Neutrophil (primary cell): ENCODE data around the gene NEK11.

ENCODE experiments used
- H3K27ac ChIP-seq: fragments of 200-600 bp; sonication (generic); 2 replicates; pipeline ENCODE4 v1.5.1; 2016; ENCODE audit warnings: mild to moderate bottlenecking, moderate library complexity
- H3K27me3 ChIP-seq: fragments of 200-600 bp; sonication (generic); 2 replicates; pipeline ENCODE4 v1.6.0; 2016; ENCODE audit warnings: mild to moderate bottlenecking
- H3K36me3 ChIP-seq: fragments of 200-600 bp; sonication (generic); 2 replicates; pipeline ENCODE4 v1.5.1; 2017
- H3K4me1 ChIP-seq, 2 experiments: fragments of 200-600 bp in 1 of 2; sonication (generic) in 1 of 2; 1 replicate in 1 of 2; 2 replicates in 1 of 2; pipeline versions ENCODE4 v1.5.1 to v1.6.1; 2013 to 2016; ENCODE audit warnings: low read depth in 1 of 2, low read length in 1 of 2, mild to moderate bottlenecking in 1 of 2, moderate library complexity in 1 of 2; ENCODE audit not compliant: control insufficient read depth in 1 of 2, insufficient read depth in 1 of 2
- H3K4me3 ChIP-seq, 2 experiments: fragments of 200-600 bp in 1 of 2; sonication (generic) in 1 of 2; 1 replicate in 1 of 2; 2 replicates in 1 of 2; pipeline ENCODE4 v1.5.1; 2013 to 2016; ENCODE audit warnings: low read depth in 1 of 2, low read length in 1 of 2, mild to moderate bottlenecking in 1 of 2, moderate library complexity in 1 of 2
- H3K9me3 ChIP-seq: fragments of 200-600 bp; sonication (generic); 2 replicates; pipeline ENCODE4 v1.5.1; 2016
- CTCF ChIP-seq: fragments of 200-600 bp; sonication (generic); IDR thresholded peaks from 2 replicates; pipeline ENCODE4 v1.5.1; 2016; ENCODE audit warnings: antibody characterized with exemption

The NEK11 gene

DNA sequence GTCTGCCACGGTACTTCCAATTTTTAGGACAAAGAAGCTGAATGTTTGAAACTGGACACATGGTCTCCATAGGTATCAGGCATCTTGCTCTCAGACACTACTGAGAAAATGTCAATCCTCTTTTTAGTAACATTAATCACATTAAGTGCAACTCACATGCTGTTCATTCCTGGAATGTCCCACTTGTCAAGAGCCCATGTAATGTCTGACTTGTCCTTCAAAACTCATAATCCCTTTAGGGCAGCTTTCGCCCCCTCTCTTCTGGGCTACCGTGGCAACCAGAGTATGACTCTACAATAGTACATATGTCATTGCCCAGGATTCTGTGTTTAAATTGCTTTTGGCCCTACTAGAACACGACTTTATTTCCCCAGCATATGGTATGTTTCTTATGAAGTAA, 367.2 kb downstream of the NEK11 start:
- Histone ChIP-seq H3K27ac (no peak overlapping the region), H3K27me3 (no peaks in the 10 kb centered on the region), H3K9me3 (no peaks in the 10 kb centered on the region), H3K36me3 (no peaks in the 10 kb centered on the region), H3K4me1 (no peaks in the 10 kb centered on the region), H3K4me3 (no peak overlapping the region)
- no peak for TF ChIP-seq CTCF

GRCh38 chr3:131394400-131394799, 367.7 kb downstream of the NEK11 start:
- no peak overlapping the region for H3K27ac ChIP-seq
- no peak overlapping the region for H3K4me3 ChIP-seq
- H3K27me3 ChIP-seq, result no peaks in the 10 kb centered on the region
- no peak for TF ChIP-seq CTCF
- no peaks in the 10 kb centered on the region for H3K4me1 ChIP-seq
- no peaks in the 10 kb centered on the region for H3K9me3 ChIP-seq
- no peaks in the 10 kb centered on the region for H3K36me3 ChIP-seq

- Histone ChIP-seq H3K9me3 (no peaks in the 10 kb centered on the region), H3K27ac (no peak overlapping the region), H3K27me3 (no peaks in the 10 kb centered on the region), H3K36me3 (no peaks in the 10 kb centered on the region), H3K4me3 (no peak overlapping the region), H3K4me1 (no peaks in the 10 kb centered on the region)
- no peak for TF ChIP-seq CTCF
Measured at GRCh38 chr3:131396170-131396569, 369.5 kb downstream of the NEK11 start.

DNA sequence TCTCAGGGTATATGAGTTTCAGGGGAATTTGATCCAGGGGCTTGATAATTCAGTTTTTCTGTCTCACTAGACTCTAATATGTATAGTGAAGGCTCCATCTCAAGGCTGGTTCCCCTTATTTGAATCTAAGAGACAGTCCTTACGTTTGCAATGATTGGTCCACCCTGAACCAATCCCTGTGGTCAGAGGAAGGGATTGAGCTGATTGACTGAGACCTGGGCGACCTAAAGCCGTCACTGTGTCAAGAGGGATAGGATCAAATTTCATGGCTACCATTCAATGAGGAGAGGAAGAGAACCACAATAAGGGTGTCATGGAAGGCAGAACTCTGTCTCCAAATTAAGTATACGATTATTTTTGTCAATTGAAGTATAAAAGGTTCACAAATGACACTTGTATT, 371.2 kb downstream of the NEK11 start:
- Histone ChIP-seq H3K27ac (no peak overlapping the region), H3K4me1 (no peaks in the 10 kb centered on the region), H3K9me3 (no peaks in the 10 kb centered on the region), H3K4me3 (no peak overlapping the region), H3K27me3 (no peaks in the 10 kb centered on the region), H3K36me3 (no peaks in the 10 kb centered on the region)
- TF ChIP-seq CTCF, result no peak
